Natural killer cell (primary cell): ENCODE results near the gene ICE1. TPM values are rescaled to one million over a fixed set of nuclear protein-coding genes. Genes with fewer than 3 reads are reported as not detected.
A peak's percentile ranks its signal among the peaks of the same experiment; 100 is the strongest.
"Not testable (repeated sequence)": the region's sequence is repeated elsewhere in the genome, so short reads cannot be mapped to it uniquely, and the experiment has no call there.

Source experiments
- ATAC-seq, 3 donors: fragments of 150-1000 bp in 2 of 3; fragments of 200-7000 bp in 1 of 3; cut with Tn5 transposase; 1 replicate in 1 of 3; 2 replicates in 2 of 3; pipeline ENCODE4 v1.10.0; 2021; ENCODE audit warnings: mild to moderate bottlenecking in 2 of 3, moderate library complexity in 2 of 3
- DNase-seq, 2 donors: peaks; one replicate each; pipeline versions ENCODE4 v3.0.0 to v3.0.0-alpha.2; 2013 to 2021; ENCODE audit warnings: mixed read lengths in 1 of 2
- H3K27ac ChIP-seq: one replicate; pipeline ENCODE4 v1.5.1; 2013; ENCODE audit warnings: mild to moderate bottlenecking, low read length
- H3K27me3 ChIP-seq: one replicate; pipeline ENCODE4 v1.6.1; 2013; ENCODE audit warnings: low read length; ENCODE audit not compliant: control insufficient read depth, insufficient read depth
- H3K36me3 ChIP-seq: one replicate; pipeline ENCODE4 v1.6.1; 2013; ENCODE audit warnings: low read length; ENCODE audit not compliant: control insufficient read depth, insufficient read depth
- H3K4me1 ChIP-seq: one replicate; pipeline ENCODE4 v1.6.1; 2013; ENCODE audit warnings: low read length; ENCODE audit not compliant: control insufficient read depth, insufficient read depth
- H3K4me3 ChIP-seq: one replicate; pipeline ENCODE4 v1.5.1; 2013; ENCODE audit warnings: low read length
- H3K9me3 ChIP-seq: one replicate; pipeline ENCODE4 v1.6.1; 2013; ENCODE audit warnings: low read length; ENCODE audit not compliant: control insufficient read depth, insufficient read depth
- H3K27ac Mint-ChIP-seq, 2 donors: one replicate each; pipeline ENCODE4 v1.8.0; 2022; ENCODE audit warnings: mild to moderate bottlenecking in 2 of 2, mixed read lengths in 2 of 2, moderate library complexity in 1 of 2
- H3K27me3 Mint-ChIP-seq, 2 donors: one replicate each; pipeline ENCODE4 v1.8.0; 2022; ENCODE audit warnings: low read depth in 2 of 2, mixed read lengths in 2 of 2
- H3K36me3 Mint-ChIP-seq: one replicate; pipeline ENCODE4 v1.8.0; 2022; ENCODE audit warnings: mixed read lengths
- H3K4me1 Mint-ChIP-seq, 2 donors: one replicate each; pipeline ENCODE4 v1.8.0; 2022; ENCODE audit warnings: mixed read lengths in 2 of 2
- H3K4me3 Mint-ChIP-seq: one replicate; pipeline ENCODE4 v1.8.0; 2022; ENCODE audit warnings: mild to moderate bottlenecking, moderate library complexity, mixed read lengths
- H3K9me3 Mint-ChIP-seq, 2 donors: one replicate each; pipeline ENCODE4 v1.8.0; 2022; ENCODE audit warnings: mixed read lengths in 2 of 2
- WGBS: methylation state at CpG from one replicate; pipeline ENCODE4 v1.1.7; 2013; ENCODE audit warnings: missing lambda C conversion rate; ENCODE audit not compliant: insufficient coverage; 5-methylcytosine and 5-hydroxymethylcytosine counted together
- intact Hi-C: fragments of 100-400 bp; cut with micrococcal nuclease; formaldehyde crosslinking; loops from one replicate; pipeline ENCODE4 v1.14.2; 2022
- total RNA-seq, 4 donors: library from RNA; stranded (reverse); fragments of 120-200 nt in 1 of 4; gene quantifications; one replicate each; pipeline versions ENCODE4 v1.2.3 to v1.2.4, GENCODE V29; 2013 to 2022
- TF ChIP-seq, protein P1 (sequence below): fragments of 200-600 bp; IDR thresholded peaks from one replicate; pipeline ENCODE4 v1.8.0; 2022; ENCODE audit warnings: antibody characterized with exemption

The ICE1 gene
- total RNA-seq, 3 donors from 2014 or later (not counting 1 experiment from before 2014, with no cell fraction given) = 29.7 to 44.5 (median 36.6) TPM

DNA sequence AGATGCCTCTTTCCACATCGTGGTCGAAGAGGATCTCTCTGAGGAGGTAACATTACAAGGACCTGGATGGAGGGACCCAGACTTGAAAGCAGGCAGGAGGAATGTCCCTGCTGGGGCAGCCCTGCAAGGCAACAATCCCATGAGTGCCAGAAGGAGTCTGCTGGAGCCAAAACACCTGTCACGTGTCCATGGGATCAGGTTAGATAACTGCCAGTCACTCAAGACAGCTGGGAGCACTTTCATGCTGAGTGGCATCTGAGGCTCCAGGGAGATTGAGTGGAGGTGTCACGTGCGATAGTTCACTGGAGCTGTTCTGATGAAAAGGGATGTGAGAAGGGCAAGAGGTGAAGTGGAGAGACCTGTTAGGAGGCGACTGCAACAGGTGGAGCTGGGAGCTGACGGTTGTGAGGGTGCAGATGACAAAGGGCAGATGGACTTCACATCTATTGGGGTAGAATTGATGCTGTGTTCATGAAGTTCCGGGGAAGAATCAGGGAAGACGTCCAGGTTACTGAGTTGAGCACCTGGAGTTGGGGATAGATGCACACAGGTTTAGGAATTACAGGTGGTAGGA is 68.4 kb downstream of the ICE1 start:
- Mint-ChIP-seq H3K4me3 (peak overlapping the region; percentile 13), H3K27ac (no peak overlapping the region), H3K27me3 (peaks cover 6 to 10% of the 10 kb centered on the region in 2 donors), H3K9me3 (no peaks in the 10 kb centered on the region), H3K36me3 (peaks cover 23% of the 10 kb centered on the region), H3K4me1 (peaks cover 35 to 54% of the 10 kb centered on the region in 2 donors)
- intact Hi-C loops = loop anchor here (5.0 to 10.0 kb wide), 3 partner anchors 884 to 1221 kb away; partner anchors contain the start of genes MED10 and TENT4A
- peaks cover 17% of the 10 kb centered on the region for H3K36me3 ChIP-seq
- no peak for DNase-seq
- no peaks in the 10 kb centered on the region for H3K9me3 ChIP-seq
- no peak overlapping the region for H3K4me3 ChIP-seq
- no peak for ATAC-seq
- no peak overlapping the region for H3K27ac ChIP-seq
- 89% methylated on average over 9 of the region's 9 CpGs for WGBS
- TF ChIP-seq, protein P1, sequence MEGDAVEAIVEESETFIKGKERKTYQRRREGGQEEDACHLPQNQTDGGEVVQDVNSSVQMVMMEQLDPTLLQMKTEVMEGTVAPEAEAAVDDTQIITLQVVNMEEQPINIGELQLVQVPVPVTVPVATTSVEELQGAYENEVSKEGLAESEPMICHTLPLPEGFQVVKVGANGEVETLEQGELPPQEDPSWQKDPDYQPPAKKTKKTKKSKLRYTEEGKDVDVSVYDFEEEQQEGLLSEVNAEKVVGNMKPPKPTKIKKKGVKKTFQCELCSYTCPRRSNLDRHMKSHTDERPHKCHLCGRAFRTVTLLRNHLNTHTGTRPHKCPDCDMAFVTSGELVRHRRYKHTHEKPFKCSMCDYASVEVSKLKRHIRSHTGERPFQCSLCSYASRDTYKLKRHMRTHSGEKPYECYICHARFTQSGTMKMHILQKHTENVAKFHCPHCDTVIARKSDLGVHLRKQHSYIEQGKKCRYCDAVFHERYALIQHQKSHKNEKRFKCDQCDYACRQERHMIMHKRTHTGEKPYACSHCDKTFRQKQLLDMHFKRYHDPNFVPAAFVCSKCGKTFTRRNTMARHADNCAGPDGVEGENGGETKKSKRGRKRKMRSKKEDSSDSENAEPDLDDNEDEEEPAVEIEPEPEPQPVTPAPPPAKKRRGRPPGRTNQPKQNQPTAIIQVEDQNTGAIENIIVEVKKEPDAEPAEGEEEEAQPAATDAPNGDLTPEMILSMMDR = no peak
- H3K4me1 ChIP-seq = peaks cover 28% of the 10 kb centered on the region
- H3K27me3 ChIP-seq = no peaks in the 10 kb centered on the region

DNA sequence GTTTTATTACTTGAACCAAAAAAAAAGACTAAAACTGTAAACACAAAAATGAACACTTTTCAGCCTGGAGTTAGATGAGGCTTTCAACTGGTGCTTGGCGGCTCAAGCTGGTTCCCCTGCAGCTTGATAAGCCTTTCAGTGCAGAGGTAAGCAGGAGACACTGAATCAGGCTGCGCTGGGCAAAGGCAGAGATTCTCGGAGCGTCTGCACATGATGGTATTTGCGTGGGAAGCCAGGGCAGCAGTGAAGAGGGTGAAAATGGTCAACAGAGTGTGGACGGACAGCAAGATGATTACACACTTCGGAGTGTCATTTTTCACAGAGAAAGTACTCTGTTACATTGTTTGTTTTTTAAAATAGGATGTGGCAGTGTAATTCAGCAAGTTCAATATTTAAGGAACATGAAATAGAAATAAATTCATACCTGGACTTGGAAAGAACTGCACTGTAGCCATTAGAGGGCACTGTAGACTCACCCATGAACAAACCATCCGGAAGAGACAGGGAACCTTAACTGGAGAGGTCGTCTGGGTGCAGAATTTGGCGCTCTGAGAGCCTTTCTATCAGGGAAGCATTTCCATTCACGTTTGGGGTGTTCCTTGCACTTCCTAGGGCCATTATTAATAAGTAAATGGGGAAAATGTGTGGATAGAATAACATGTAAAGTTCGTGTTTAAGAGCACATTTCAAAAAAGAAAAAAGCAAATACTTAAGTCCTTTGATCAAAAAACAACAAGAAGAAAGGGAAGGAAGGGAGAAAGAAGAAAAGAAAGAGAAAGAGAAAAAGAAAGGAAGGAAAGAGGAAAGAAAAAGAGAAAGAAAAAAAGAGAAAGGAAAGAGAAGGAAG is 69.8 kb downstream of the ICE1 start:
- Histone ChIP-seq H3K36me3 (peaks cover 14% of the 10 kb centered on the region), H3K27ac (no peak overlapping the region), H3K4me1 (peaks cover 18% of the 10 kb centered on the region), H3K4me3 (no peak overlapping the region), H3K9me3 (no peaks in the 10 kb centered on the region), H3K27me3 (no peaks in the 10 kb centered on the region)
- 43% methylated on average over 11 of the region's 12 CpGs for WGBS
- H3K27ac Mint-ChIP-seq = no peak overlapping the region
- TF ChIP-seq, protein P1 = peak; percentile 90
- intact Hi-C loops = loop anchor here (1.0 to 10.0 kb wide), 4 partner anchors 882 to 1253 kb away; partner anchors contain the start of genes MED10 and TENT4A
- H3K27me3 Mint-ChIP-seq = peaks cover 10 to 14% of the 10 kb centered on the region in 2 donors
- H3K36me3 Mint-ChIP-seq = peaks cover 23% of the 10 kb centered on the region
- DNase-seq (peak in 1 of 2 donors; percentile 78), ATAC-seq (peak; percentile 49 to 56 (median 51))
- H3K4me3 Mint-ChIP-seq = peak overlapping the region; percentile 80
- H3K9me3 Mint-ChIP-seq = no peaks in the 10 kb centered on the region
- H3K4me1 Mint-ChIP-seq = peaks cover 29 to 46% of the 10 kb centered on the region in 2 donors

DNA sequence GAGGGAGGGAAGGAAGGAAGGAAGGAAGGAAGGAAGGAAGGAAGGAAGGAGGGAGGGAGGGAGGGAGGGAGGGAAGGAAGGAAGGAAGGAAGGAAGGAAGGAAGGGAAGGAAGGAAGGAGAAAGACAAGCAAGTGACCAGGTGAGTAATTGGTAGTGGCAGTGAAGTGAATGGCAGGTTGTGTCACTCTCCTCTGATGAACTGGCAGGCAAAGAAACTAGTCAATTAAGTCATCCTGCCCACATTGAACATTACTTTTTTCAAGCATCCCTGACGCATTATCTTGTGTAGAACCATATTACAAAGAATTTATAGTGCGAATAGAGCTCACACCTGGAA is 70.4 kb downstream of the ICE1 start:
- not testable (repeated sequence) for H3K27me3 ChIP-seq, H3K27ac ChIP-seq, DNase-seq, H3K4me3 ChIP-seq, H3K9me3 ChIP-seq, H3K4me3 Mint-ChIP-seq, H3K27ac Mint-ChIP-seq, H3K9me3 Mint-ChIP-seq, ATAC-seq
- peaks cover 18% of the 10 kb centered on the region for H3K4me1 ChIP-seq
- Mint-ChIP-seq H3K4me1 (peaks cover 24 to 40% of the 10 kb centered on the region in 2 donors), H3K27me3 (peaks cover 10 to 20% of the 10 kb centered on the region in 2 donors), H3K36me3 (peaks cover 23% of the 10 kb centered on the region)
- intact Hi-C loops = loop anchor here (1.0 to 10.0 kb wide), 4 partner anchors 882 to 1252 kb away; partner anchors contain the start of genes MED10 and TENT4A
- H3K36me3 ChIP-seq = peaks cover 14% of the 10 kb centered on the region
- WGBS = 92% methylated on average over 2 of the region's 2 CpGs
